Inflammatory macrophage (primary cell): ENCODE data around the gene HOXB5.

ENCODE experiments used
- DNase-seq, 2 donors: peaks; one replicate each; pipeline ENCODE4 v3.0.0-alpha.2; 2020 to 2022

The HOXB5 gene

GRCh38 chr17:48546924-48547807, 46.4 kb downstream of the HOXB5 start:
- no peak for DNase-seq

GRCh38 chr17:48546137-48546923, 47.2 kb downstream of the HOXB5 start:
- no peak for DNase-seq

- DNase-seq = no peak
Measured at GRCh38 chr17:48545539-48545938, 48.0 kb downstream of the HOXB5 start.

GRCh38 chr17:48545022-48545375, 48.6 kb downstream of the HOXB5 start, which contains the start of gene HOXB2:
TSS of gene HOXB2 (minus strand) at chr17:48545109. CDS start at chr17:48544911, 198 bp downstream.
- DNase-seq = no peak

- peak in 1 of 2 donors; percentile 26 for DNase-seq
Measured at GRCh38 chr17:48544349-48545021, 49.1 kb downstream of the HOXB5 start.

GRCh38 chr17:48543854-48544348, 49.7 kb downstream of the HOXB5 start:
- DNase-seq = no peak

- DNase-seq = peak; percentile 25 to 29
Measured at GRCh38 chr17:48543107-48543853, 50.3 kb downstream of the HOXB5 start.

GRCh38 chr17:48542698-48543106, 50.9 kb downstream of the HOXB5 start:
- no peak for DNase-seq

- no peak for DNase-seq
Measured at GRCh38 chr17:48542114-48542656, 51.4 kb downstream of the HOXB5 start.

- no peak for DNase-seq
Measured at GRCh38 chr17:48541577-48542113, 51.9 kb downstream of the HOXB5 start.
